ENCODE measurements around the gene KLHL3. TPM values are rescaled to one million over a fixed set of nuclear protein-coding genes. Genes with fewer than 3 reads are reported as not detected.

KLHL3 gene
- polyA plus RNA-seq, 1 of the 3 experiments (the other 2 are of a cell fraction): 3.8 TPM

- no peak for TF ChIP-seq SIN3A (IDR thresholded peaks at IDR 0.05; ENCODE audit: borderline replicate concordance, low read depth, low read length)
- TF ChIP-seq RFX5 (IDR thresholded peaks at IDR 0.05; ENCODE audit: low read length): no peak
- TF ChIP-seq MXI1 (IDR thresholded peaks at IDR 0.05; ENCODE audit: low read depth, low read length): no peak
- no peak for TF ChIP-seq EZH2phosphoT487 (IDR thresholded peaks at IDR 0.05; ENCODE audit: borderline replicate concordance, low read depth)
- TF ChIP-seq USF1 (IDR thresholded peaks at IDR 0.05; ENCODE audit: borderline replicate concordance, low read depth): no peak
- TF ChIP-seq JUND (IDR thresholded peaks at IDR 0.05): no peak
- TF ChIP-seq POLR2AphosphoS5 (IDR thresholded peaks at IDR 0.05; ENCODE audit: low read depth, low read length): no peak
- TF ChIP-seq MAX (IDR thresholded peaks at IDR 0.05; ENCODE audit: low read depth): no peak
- TF ChIP-seq MEF2A (IDR thresholded peaks at IDR 0.05; ENCODE audit: borderline replicate concordance, low read depth): no peak
- no peak for TF ChIP-seq CTCF (IDR thresholded peaks at IDR 0.05)
- no peak for TF ChIP-seq FOSL2 (IDR thresholded peaks at IDR 0.05; ENCODE audit: borderline replicate concordance, low read depth)
- no peak for TF ChIP-seq NRF1 (IDR thresholded peaks at IDR 0.05; ENCODE audit: low read depth, low read length)
- no peak for TF ChIP-seq SMC3 (IDR thresholded peaks at IDR 0.05; ENCODE audit: low read depth, low read length)
- peaks cover 0 to 2% of the 10 kb centered on the region in 2 experiments; a peak in 1 of 4 replicates for H3K4me1 ChIP-seq (ENCODE audit: control insufficient read depth in 1 of 2, insufficient read depth in 2 of 2, low read depth in 1 of 2, low read length in 1 of 2)
Measured at GRCh38 chr5:137658324-137658723, 77.6 kb downstream of the KLHL3 start.

GRCh38 chr5:137657073-137657472, 78.8 kb downstream of the KLHL3 start:
- TF ChIP-seq FOXJ3 (CRISPR knock-in tag; IDR thresholded peaks at IDR 0.05) (no peak), TCF12 (IDR thresholded peaks at IDR 0.05) (no peak)
- DNase-seq: no peak

More at GRCh38 chr5:137658324-137658723, 77.6 kb downstream of the KLHL3 start:
- H3K36me3 ChIP-seq (replicated peaks in 1 of 2; ENCODE audit: control insufficient read depth in 1 of 2, insufficient read depth in 2 of 2, low read length in 1 of 2): no peaks in the 10 kb centered on the region
- no peaks in the 10 kb centered on the region for H3K27me3 ChIP-seq (ENCODE audit: insufficient read depth)
- H3K9me2 ChIP-seq: no peaks in the 10 kb centered on the region
- H3F3A ChIP-seq (replicated peaks; ENCODE audit: insufficient read depth): no peaks in the 10 kb centered on the region
- H3K79me2 ChIP-seq (ENCODE audit: insufficient read depth): no peaks in the 10 kb centered on the region
- no peaks in the 10 kb centered on the region for H4K20me1 ChIP-seq (ENCODE audit: insufficient read depth)
- ChIA-PET CTCF (interaction anchor here (0.6 to 11.6 kb wide), 9 partner anchors 20 to 337 kb away, joined by 3 to 239 read pairs (median 8); partner anchors contain the start of gene KLHL3), POLR2A (no interaction called here)
- no peak overlapping the region for H3K4me3 ChIP-seq (ENCODE audit: low read depth in 2 of 2, low read length in 1 of 2)
- H2AFZ ChIP-seq (ENCODE audit: low read depth): no peak overlapping the region
- H3K4me2 ChIP-seq: no peak overlapping the region
- H3K27ac ChIP-seq (ENCODE audit: low read depth in 2 of 2, low read length in 1 of 2): no peak overlapping the region
- WGBS (ENCODE audit: low lambda C conversion rate): 60% methylated on average over 1 of the region's 1 CpG
- H3K9ac ChIP-seq: no peak overlapping the region
- DNase-seq: no peak
- no peaks in the 10 kb centered on the region for H3K9me3 ChIP-seq

More at GRCh38 chr5:137657073-137657472, 78.8 kb downstream of the KLHL3 start:
- Histone ChIP-seq H3K36me3 (replicated peaks in 1 of 2; ENCODE audit: control insufficient read depth in 1 of 2, insufficient read depth in 2 of 2, low read length in 1 of 2) (no peaks in the 10 kb centered on the region), H3K9ac (no peak overlapping the region), H4K20me1 (ENCODE audit: insufficient read depth) (no peaks in the 10 kb centered on the region), H3K27me3 (ENCODE audit: insufficient read depth) (no peaks in the 10 kb centered on the region), H3K9me3 (no peaks in the 10 kb centered on the region), H3K4me3 (ENCODE audit: low read depth in 2 of 2, low read length in 1 of 2) (no peak overlapping the region), H3K4me2 (no peak overlapping the region), H3K27ac (ENCODE audit: low read depth in 2 of 2, low read length in 1 of 2) (no peak overlapping the region), H3K4me1 (ENCODE audit: control insufficient read depth in 1 of 2, insufficient read depth in 2 of 2, low read depth in 1 of 2, low read length in 1 of 2) (peaks cover 0 to 2% of the 10 kb centered on the region in 2 experiments; a peak in 1 of 4 replicates), H3K9me2 (no peaks in the 10 kb centered on the region), H3F3A (replicated peaks; ENCODE audit: insufficient read depth) (no peaks in the 10 kb centered on the region), H2AFZ (ENCODE audit: low read depth) (no peak overlapping the region), H3K79me2 (ENCODE audit: insufficient read depth) (no peaks in the 10 kb centered on the region)
- POLR2A ChIA-PET: no interaction called here
- 32% methylated on average over 3 of the region's 3 CpGs for WGBS (ENCODE audit: low lambda C conversion rate)
- CTCF ChIA-PET: interaction anchor here (1.4 to 11.6 kb wide), 3 partner anchors 25 to 94 kb away, joined by 3 to 239 read pairs (median 143); partner anchors contain the start of gene KLHL3
